ENCODE measurements around the gene BMP2K. TPM values are rescaled to one million over a fixed set of nuclear protein-coding genes. Genes with fewer than 3 reads are reported as not detected.

The BMP2K gene
- total RNA-seq, 2 experiments from 2014 or later, result 43.4 to 61.1 TPM

GRCh38 chr4:78762529-78762928, 13.6 kb upstream of the BMP2K start:
- H4K20me1 ChIP-seq (ENCODE audit: insufficient read depth, low read length), result no peaks in the 10 kb centered on the region
- no peaks in the 10 kb centered on the region for H3K36me3 ChIP-seq (ENCODE audit: insufficient read depth, low read length)
- TF ChIP-seq CTCF (conservative IDR thresholded peaks at IDR 0.05; ENCODE audit: low read length) (no peak), EZH2phosphoT487 (IDR thresholded peaks at IDR 0.05; ENCODE audit: borderline replicate concordance, low read depth, low read length) (no peak)
- H3K4me2 ChIP-seq (ENCODE audit: low read length), result no peak overlapping the region
- DNase-seq (ENCODE audit: low spot score), result no peak
- no TSS peak for BruUV-seq (replicated peaks)
- H3K27ac ChIP-seq (ENCODE audit: low read depth, low read length, poor library complexity, severe bottlenecking), result no peak overlapping the region
- no peaks in the 10 kb centered on the region for H3K79me2 ChIP-seq (ENCODE audit: insufficient read depth, low read depth, low read length)
- ChIA-PET POLR2A (interaction anchor here (2.3 to 4.9 kb wide), 3 partner anchors 10 to 12 kb away, joined by 8 to 40 read pairs (median 8); no protein-coding TSS in a partner anchor), CTCF (ENCODE audit: unreplicated experiment) (no interaction called here)
- no peak overlapping the region for H3K4me3 ChIP-seq (ENCODE audit: low read depth, low read length, poor library complexity, severe bottlenecking)
- H3K9me2 ChIP-seq (ENCODE audit: insufficient read depth, low read length), result no peaks in the 10 kb centered on the region
- no peaks in the 10 kb centered on the region; the same call in 1 of the 2 replicates for H3K9me3 ChIP-seq (ENCODE audit: low read length)
- H3K4me1 ChIP-seq (ENCODE audit: insufficient read depth, low read length, poor library complexity, severe bottlenecking), result peaks cover 37% of the 10 kb centered on the region
- no peak overlapping the region for H2AFZ ChIP-seq (ENCODE audit: low read length)
- intact Hi-C loops (cut with micrococcal nuclease; ENCODE audit: unreplicated experiment), result no loop called here

GRCh38 chr4:78763251-78763650, 12.9 kb upstream of the BMP2K start:
- H3K9me3 ChIP-seq (ENCODE audit: low read length), result no peaks in the 10 kb centered on the region; the same call in 1 of the 2 replicates
- no peak overlapping the region for H3K27ac ChIP-seq (ENCODE audit: low read depth, low read length, poor library complexity, severe bottlenecking)
- BruUV-seq (replicated peaks), result no TSS peak
- H3K4me1 ChIP-seq (ENCODE audit: insufficient read depth, low read length, poor library complexity, severe bottlenecking), result peaks cover 37% of the 10 kb centered on the region
- no peak overlapping the region for H3K4me2 ChIP-seq (ENCODE audit: low read length)
- intact Hi-C loops (cut with micrococcal nuclease; ENCODE audit: unreplicated experiment), result no loop called here
- H3K4me3 ChIP-seq (ENCODE audit: low read depth, low read length, poor library complexity, severe bottlenecking), result no peak overlapping the region
- no peak for DNase-seq (ENCODE audit: low spot score)
- no peak overlapping the region for H2AFZ ChIP-seq (ENCODE audit: low read length)
- TF ChIP-seq EZH2phosphoT487 (IDR thresholded peaks at IDR 0.05; ENCODE audit: borderline replicate concordance, low read depth, low read length) (no peak), CTCF (conservative IDR thresholded peaks at IDR 0.05; ENCODE audit: low read length) (no peak)
- no peaks in the 10 kb centered on the region for H3K9me2 ChIP-seq (ENCODE audit: insufficient read depth, low read length)
- H3K36me3 ChIP-seq (ENCODE audit: insufficient read depth, low read length), result no peaks in the 10 kb centered on the region
- ChIA-PET CTCF (ENCODE audit: unreplicated experiment) (no interaction called here), POLR2A (interaction anchor here (2.3 to 4.9 kb wide), 2 partner anchors 11 kb away, joined by 8 to 40 read pairs; no protein-coding TSS in a partner anchor)
- no peaks in the 10 kb centered on the region for H4K20me1 ChIP-seq (ENCODE audit: insufficient read depth, low read length)
- H3K79me2 ChIP-seq (ENCODE audit: insufficient read depth, low read depth, low read length), result no peaks in the 10 kb centered on the region

GRCh38 chr4:78763763-78764387, 12.3 kb upstream of the BMP2K start:
- intact Hi-C loops (cut with micrococcal nuclease; ENCODE audit: unreplicated experiment), result no loop called here
- H3K9me3 ChIP-seq (ENCODE audit: low read length), result no peaks in the 10 kb centered on the region
- no peaks in the 10 kb centered on the region for H3K79me2 ChIP-seq (ENCODE audit: insufficient read depth, low read depth, low read length)
- POLR2A ChIA-PET, result interaction anchor here (2.3 to 4.9 kb wide), 2 partner anchors 10 to 12 kb away, joined by 8 to 40 read pairs; no protein-coding TSS in a partner anchor
- no peak overlapping the region for H3K4me2 ChIP-seq (ENCODE audit: low read length)
- no peaks in the 10 kb centered on the region for H3K9me2 ChIP-seq (ENCODE audit: insufficient read depth, low read length)
- no peaks in the 10 kb centered on the region for H4K20me1 ChIP-seq (ENCODE audit: insufficient read depth, low read length)
- no TSS peak for BruUV-seq (replicated peaks)
- H3K4me3 ChIP-seq (ENCODE audit: low read depth, low read length, poor library complexity, severe bottlenecking), result no peak overlapping the region
- no peaks in the 10 kb centered on the region for H3K36me3 ChIP-seq (ENCODE audit: insufficient read depth, low read length)
- no peak for TF ChIP-seq EZH2phosphoT487 (IDR thresholded peaks at IDR 0.05; ENCODE audit: borderline replicate concordance, low read depth, low read length)
- TF ChIP-seq CTCF (conservative IDR thresholded peaks at IDR 0.05; ENCODE audit: low read length), result no peak
- CTCF ChIA-PET (ENCODE audit: unreplicated experiment), result interaction anchor here (1.0 kb wide), 1 partner anchor 97 kb away, joined by 3 read pairs; no protein-coding TSS in a partner anchor
- no peak overlapping the region for H3K27ac ChIP-seq (ENCODE audit: low read depth, low read length, poor library complexity, severe bottlenecking)
- DNase-seq (ENCODE audit: low spot score), result no peak
- peaks cover 37% of the 10 kb centered on the region for H3K4me1 ChIP-seq (ENCODE audit: insufficient read depth, low read length, poor library complexity, severe bottlenecking)
- no peak overlapping the region for H2AFZ ChIP-seq (ENCODE audit: low read length)
